Spleen (tissue), 7 donors: ENCODE data around the gene GIPC3.

Source experiments
- POLR2AphosphoS5 ChIP-seq, 3 donors: sonication (generic); formaldehyde crosslinking; IDR thresholded peaks; one replicate each; pipeline ENCODE4 v1.5.1; 2017; ENCODE audit warnings: antibody characterized with exemption in 3 of 3
- TF ChIP-seq, protein P1 (sequence below), 11 experiments: fragments of 200-600 bp in 7 of 11; fragments of 450-650 bp in 4 of 11; sonication (generic) in 4 of 11; IDR thresholded peaks in 8 of 11; conservative IDR thresholded peaks in 3 of 11; 1 replicate in 7 of 11; 2 replicates in 4 of 11; pipeline versions ENCODE4 v1.4.0 to v1.8.0; 2016 to 2021; ENCODE audit warnings: antibody characterized with exemption in 11 of 11, inconsistent platforms in 4 of 11, mild to moderate bottlenecking in 1 of 11
- donor health status: DM: no; HTN: no; CAD: no; lungs with moderate emphysema.
- donor health status: DM: no; HTN: no; CAD: no.
- donor health status: DM: no; HTN: no; CAD: no.

- TF ChIP-seq, protein P1, sequence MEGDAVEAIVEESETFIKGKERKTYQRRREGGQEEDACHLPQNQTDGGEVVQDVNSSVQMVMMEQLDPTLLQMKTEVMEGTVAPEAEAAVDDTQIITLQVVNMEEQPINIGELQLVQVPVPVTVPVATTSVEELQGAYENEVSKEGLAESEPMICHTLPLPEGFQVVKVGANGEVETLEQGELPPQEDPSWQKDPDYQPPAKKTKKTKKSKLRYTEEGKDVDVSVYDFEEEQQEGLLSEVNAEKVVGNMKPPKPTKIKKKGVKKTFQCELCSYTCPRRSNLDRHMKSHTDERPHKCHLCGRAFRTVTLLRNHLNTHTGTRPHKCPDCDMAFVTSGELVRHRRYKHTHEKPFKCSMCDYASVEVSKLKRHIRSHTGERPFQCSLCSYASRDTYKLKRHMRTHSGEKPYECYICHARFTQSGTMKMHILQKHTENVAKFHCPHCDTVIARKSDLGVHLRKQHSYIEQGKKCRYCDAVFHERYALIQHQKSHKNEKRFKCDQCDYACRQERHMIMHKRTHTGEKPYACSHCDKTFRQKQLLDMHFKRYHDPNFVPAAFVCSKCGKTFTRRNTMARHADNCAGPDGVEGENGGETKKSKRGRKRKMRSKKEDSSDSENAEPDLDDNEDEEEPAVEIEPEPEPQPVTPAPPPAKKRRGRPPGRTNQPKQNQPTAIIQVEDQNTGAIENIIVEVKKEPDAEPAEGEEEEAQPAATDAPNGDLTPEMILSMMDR (IDR thresholded peaks at IDR 0.05 in 8 of 11, conservative IDR thresholded peaks at IDR 0.05 in 3 of 11) = no peak
- TF ChIP-seq POLR2AphosphoS5 (IDR thresholded peaks at IDR 0.05) = no peak
Measured at GRCh38 chr19:3577723-3578344, 7.4 kb upstream of the GIPC3 start.
